RWPE1 (cell line): Measurements from ENCODE around the gene TCP10L.
A peak's percentile ranks its signal among the peaks of the same experiment; 100 is the strongest.
"Not testable (repeated sequence)": the region's sequence is repeated elsewhere in the genome, so short reads cannot be mapped to it uniquely, and the experiment has no call there.

Source experiments
- CTCF ChIA-PET: fragments of 350-600 bp; sonication (Branson Sonifier 250); formaldehyde crosslinking; extraction: SDS; loops from one replicate; lab custom pipeline; 2021; lab: Yijun Ruan, JAX
- POLR2A ChIA-PET: fragments of 400-600 bp; formaldehyde crosslinking; extraction: SDS; loops from one replicate; lab custom pipeline; 2020; ENCODE audit warnings: antibody characterized with exemption; ENCODE audit not compliant: low non-redundant PET; lab: Yijun Ruan, JAX
- DNase-seq: peaks from one replicate; pipeline ENCODE4 v3.0.0; 2012; ENCODE audit warnings: low spot score
- H3K27ac ChIP-seq: fragments of 450-650 bp; 2 replicates; pipeline ENCODE4 v1.5.1; 2017
- CTCF ChIP-seq: fragments of 450-650 bp; conservative IDR thresholded peaks from 2 replicates; pipeline ENCODE4 v1.5.1; 2017; ENCODE audit warnings: low read depth, mild to moderate bottlenecking

Gene TCP10L

GRCh38 chr21:32532636-32533035 is 52.7 kb downstream of the TCP10L start:
- H3K27ac ChIP-seq = no peak overlapping the region
- no peak for TF ChIP-seq CTCF
- no peak for DNase-seq
- ChIA-PET CTCF (interaction anchor here (1.0 kb wide), 1 partner anchor 130 kb away, joined by 4 read pairs; no protein-coding TSS in a partner anchor), POLR2A (no interaction called here)

- CTCF ChIA-PET = interaction anchor here (0.7 to 1.0 kb wide), 2 partner anchors 125 to 129 kb away, joined by 3 to 4 read pairs; no protein-coding TSS in a partner anchor
- DNase-seq, H3K27ac ChIP-seq, POLR2A ChIA-PET: not testable (repeated sequence)
Measured at GRCh38 chr21:32531561-32531960, 53.8 kb downstream of the TCP10L start.

- H3K27ac ChIP-seq, POLR2A ChIA-PET, CTCF ChIA-PET, DNase-seq: not testable (repeated sequence)
Measured at GRCh38 chr21:32530809-32531208, 54.5 kb downstream of the TCP10L start.

GRCh38 chr21:32529679-32530078 is 55.6 kb downstream of the TCP10L start:
- ChIA-PET CTCF (no interaction called here), POLR2A (no interaction called here)
- no peak for DNase-seq
- no peak overlapping the region for H3K27ac ChIP-seq
- no peak for TF ChIP-seq CTCF

GRCh38 chr21:32525282-32525681 is 60.0 kb downstream of the TCP10L start:
- POLR2A ChIA-PET = no interaction called here
- CTCF ChIA-PET = no interaction called here
- no peak overlapping the region for H3K27ac ChIP-seq

GRCh38 chr21:32523988-32524719 is 61.2 kb downstream of the TCP10L start:
- ChIA-PET CTCF (interaction anchor here (0.7 kb wide), 1 partner anchor 77 kb away, joined by 3 read pairs; no protein-coding TSS in a partner anchor), POLR2A (no interaction called here)
- peak overlapping the region; percentile 59 for H3K27ac ChIP-seq
- TF ChIP-seq CTCF = no peak
- DNase-seq = peak; percentile 30

More at GRCh38 chr21:32525282-32525681, 60.0 kb downstream of the TCP10L start:
- no peak for TF ChIP-seq CTCF
- no peak for DNase-seq
